HG02981 (cell line): ENCODE measurements around the gene ACTMAP.
"Not testable (repeated sequence)": the region's sequence is repeated elsewhere in the genome, so short reads cannot be mapped to it uniquely, and the experiment has no call there.

Experiments used
- ATAC-seq: cut with Tn5 transposase; IDR thresholded peaks from one replicate; pipeline ENCODE4 v1.9.1; 2021; ENCODE audit warnings: mild to moderate bottlenecking, moderate library complexity; ENCODE audit not compliant: unreplicated experiment

ACTMAP gene

GRCh38 chr19:40750058-40750873 is at the start of gene ACTMAP:
ACTMAP (minus strand) TSS chr19:40750477; CDS start chr19:40749803, 674 bp downstream.
- peak; percentile 83 for ATAC-seq

- ATAC-seq, result no peak
Measured at GRCh38 chr19:40799558-40800338, 49.5 kb upstream of the ACTMAP start.

- peak; percentile 78 for ATAC-seq
Measured at GRCh38 chr19:40798683-40799557, 48.6 kb upstream of the ACTMAP start, which contains the start of gene EGLN2. EGLN2 (plus strand) TSS chr19:40799191; CDS start chr19:40800573, 1,382 bp downstream.

- no peak for ATAC-seq
Measured at GRCh38 chr19:40797963-40798682, 47.8 kb upstream of the ACTMAP start.

- ATAC-seq, result no peak
Measured at GRCh38 chr19:40797166-40797962, 47.1 kb upstream of the ACTMAP start.

GRCh38 chr19:40791996-40792395 is 41.7 kb upstream of the ACTMAP start:
- ATAC-seq, result no peak

GRCh38 chr19:40791349-40791748 is 41.1 kb upstream of the ACTMAP start:
- ATAC-seq, result no peak

- no peak for ATAC-seq
Measured at GRCh38 chr19:40786060-40787037, 36.1 kb upstream of the ACTMAP start.

- ATAC-seq, result no peak
Measured at GRCh38 chr19:40785526-40785925, 35.2 kb upstream of the ACTMAP start.

- not testable (repeated sequence) for ATAC-seq
Measured at GRCh38 chr19:40784146-40784545, 33.9 kb upstream of the ACTMAP start.

GRCh38 chr19:40783711-40784110 is 33.4 kb upstream of the ACTMAP start:
- ATAC-seq, result no peak

- ATAC-seq, result no peak
Measured at GRCh38 chr19:40781140-40781539, 30.9 kb upstream of the ACTMAP start.

- ATAC-seq, result no peak
Measured at GRCh38 chr19:40780582-40780981, 30.3 kb upstream of the ACTMAP start.

GRCh38 chr19:40778706-40779284 is 28.5 kb upstream of the ACTMAP start:
- no peak for ATAC-seq

GRCh38 chr19:40777937-40778705 is 27.8 kb upstream of the ACTMAP start, which contains the start of gene RAB4B:
RAB4B (plus strand) TSS chr19:40778247; CDS start chr19:40778376, 129 bp downstream.
- ATAC-seq, result peak; percentile 60

GRCh38 chr19:40777645-40777936 is 27.3 kb upstream of the ACTMAP start:
- no peak for ATAC-seq

GRCh38 chr19:40776932-40777644 is 26.8 kb upstream of the ACTMAP start:
- peak; percentile 61 for ATAC-seq
